GM21423 (cell line): ENCODE data around the gene SNX25.
A peak's percentile ranks its signal among the peaks of the same experiment; 100 is the strongest.
"Not testable (repeated sequence)": the region's sequence is repeated elsewhere in the genome, so short reads cannot be mapped to it uniquely, and the experiment has no call there.

Experiments used
- ATAC-seq: cut with Tn5 transposase; IDR thresholded peaks from one replicate; pipeline ENCODE4 v1.9.1; 2021; ENCODE audit warnings: mild to moderate bottlenecking, moderate library complexity; ENCODE audit not compliant: unreplicated experiment

The SNX25 gene

DNA sequence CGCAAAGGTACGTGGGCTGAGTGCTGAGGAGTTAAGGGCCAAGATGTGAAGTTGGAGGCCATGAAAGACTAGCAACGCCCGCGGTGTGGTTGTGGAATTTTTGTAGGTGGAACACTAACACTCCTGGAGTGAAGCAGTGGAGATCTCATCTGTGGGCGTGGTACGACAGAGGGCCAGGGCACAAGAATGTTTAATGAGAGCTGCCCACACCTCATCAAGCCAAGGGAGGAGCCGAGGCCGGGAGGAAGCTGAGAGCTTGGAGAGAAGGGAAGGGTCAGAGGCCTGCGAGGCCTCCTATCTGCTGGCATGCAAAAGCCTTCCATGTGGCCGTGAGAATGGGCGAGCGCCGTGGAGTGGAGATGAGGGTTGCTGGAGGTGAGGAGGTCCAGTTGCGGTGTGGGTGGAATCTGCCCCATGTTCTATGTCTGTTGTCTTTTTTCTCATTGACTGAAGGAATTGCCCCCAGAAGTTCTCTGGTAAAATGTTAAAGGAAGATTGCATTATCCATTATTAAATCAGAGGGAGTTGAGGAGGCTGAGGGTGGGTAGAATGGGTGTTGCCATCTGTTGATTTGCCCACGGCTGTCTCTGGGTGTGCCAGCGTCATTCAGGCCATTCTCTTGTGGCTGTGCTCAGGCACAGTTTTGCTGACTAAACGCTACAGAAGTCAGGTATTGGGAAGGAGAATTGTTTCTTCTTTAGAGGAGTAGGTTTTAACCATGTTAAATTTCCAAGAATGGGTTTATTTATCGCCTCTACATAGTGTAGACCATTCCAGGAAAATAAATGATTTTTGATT, 19.8 kb downstream of the SNX25 start:
- no peak for ATAC-seq

DNA sequence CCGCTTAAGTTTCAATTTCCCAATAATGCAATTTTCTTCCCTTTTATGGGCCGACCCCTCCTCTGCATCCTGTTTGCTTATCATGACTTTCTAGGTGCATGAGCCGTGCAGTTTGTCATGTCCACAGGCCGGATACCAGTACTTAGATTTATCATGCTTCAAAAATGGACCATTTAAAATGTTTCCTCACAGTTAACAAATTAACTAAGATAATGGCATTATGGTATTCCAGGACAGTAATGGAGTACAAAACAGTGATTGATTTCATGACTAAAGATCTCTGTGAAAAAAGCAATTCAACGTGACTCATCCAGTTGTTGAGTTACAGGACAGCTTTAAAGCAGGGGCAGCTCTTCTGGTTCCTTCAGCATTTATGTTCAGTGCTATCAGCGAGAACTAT, 23.0 kb downstream of the SNX25 start:
- no peak for ATAC-seq

DNA sequence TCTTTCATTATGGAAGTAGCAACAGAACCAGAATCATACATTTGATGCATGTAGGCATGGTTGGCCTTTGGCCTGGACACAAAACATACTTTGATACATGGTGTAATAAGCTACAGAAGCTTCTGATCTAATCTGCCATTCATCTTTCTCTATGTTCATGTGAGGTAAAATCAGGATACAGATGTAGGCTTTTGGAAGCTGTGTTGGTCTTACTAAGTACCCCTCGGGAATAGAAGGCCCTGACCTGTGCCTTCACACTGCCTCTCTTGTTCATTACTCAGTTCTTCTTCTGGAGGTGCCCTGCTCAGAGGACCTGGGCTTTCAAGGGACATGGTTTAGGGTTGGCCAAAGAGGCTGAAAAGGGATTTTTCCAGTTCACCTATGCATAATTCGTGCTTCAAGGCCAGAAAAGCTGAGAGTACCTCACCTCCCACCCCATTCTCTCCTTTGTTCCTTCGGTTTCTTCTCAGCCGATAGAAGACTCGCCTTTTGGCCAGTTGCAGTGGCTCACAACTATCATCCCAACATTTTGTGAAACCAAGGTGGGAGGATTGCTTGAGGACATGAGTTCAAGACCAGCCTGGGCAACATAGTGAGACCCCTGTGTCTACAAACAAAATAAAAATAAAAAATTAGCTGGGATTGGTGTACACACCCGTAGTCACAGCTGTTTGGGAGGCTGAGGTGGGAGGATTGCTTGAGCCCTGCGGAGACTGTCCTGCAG, 25.9 kb downstream of the SNX25 start:
- ATAC-seq = no peak

DNA sequence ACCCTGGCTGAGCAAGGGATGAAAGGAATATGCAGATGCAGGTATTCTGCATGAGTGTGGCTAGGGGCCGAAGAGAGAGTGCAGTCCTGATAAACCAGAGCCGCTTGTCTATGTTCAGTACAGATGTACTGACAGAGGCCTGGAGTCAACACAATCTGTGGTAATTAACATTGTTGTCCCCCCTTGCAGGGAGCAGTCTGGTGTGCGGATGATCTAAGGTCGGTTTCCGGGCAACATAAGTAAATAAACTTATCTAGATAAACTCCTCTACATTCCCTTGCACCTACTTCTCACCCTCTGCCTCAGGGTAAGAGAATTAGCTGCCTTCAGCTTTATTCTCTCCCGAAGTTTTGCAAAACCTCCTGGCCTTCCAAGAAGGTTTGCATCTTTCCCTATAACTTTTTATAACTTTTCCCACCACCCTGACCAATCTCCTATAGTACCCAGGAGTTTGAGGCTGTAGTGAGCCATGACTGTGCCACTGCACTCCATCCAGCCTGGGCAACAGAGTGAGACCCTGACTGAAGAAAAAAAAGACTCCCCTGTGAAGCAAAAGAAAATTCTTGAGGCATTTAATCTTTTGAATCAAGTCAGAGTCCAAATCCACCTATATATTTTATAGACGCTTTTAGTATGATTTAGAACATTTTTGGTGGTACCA, 26.6 kb downstream of the SNX25 start:
- no peak for ATAC-seq

DNA sequence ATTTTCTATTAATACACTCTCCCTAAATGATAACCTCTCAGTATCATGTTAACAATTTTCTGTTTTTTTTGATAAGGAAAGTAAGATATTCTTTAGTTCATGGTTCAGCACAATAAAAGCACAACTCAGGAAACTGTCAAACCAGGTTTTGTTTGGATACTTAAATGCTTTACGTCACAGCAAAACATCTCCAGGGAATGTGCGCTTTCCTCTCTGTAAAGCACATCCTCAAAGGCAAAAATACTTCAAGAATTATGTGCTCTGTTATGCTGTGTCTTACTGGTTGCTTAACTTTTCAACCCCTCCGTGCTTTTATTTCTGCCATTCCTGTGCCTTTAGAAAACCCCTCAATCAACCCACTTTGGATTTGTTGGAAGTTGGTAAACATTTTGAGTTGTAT, 27.8 kb downstream of the SNX25 start:
- ATAC-seq = no peak

DNA sequence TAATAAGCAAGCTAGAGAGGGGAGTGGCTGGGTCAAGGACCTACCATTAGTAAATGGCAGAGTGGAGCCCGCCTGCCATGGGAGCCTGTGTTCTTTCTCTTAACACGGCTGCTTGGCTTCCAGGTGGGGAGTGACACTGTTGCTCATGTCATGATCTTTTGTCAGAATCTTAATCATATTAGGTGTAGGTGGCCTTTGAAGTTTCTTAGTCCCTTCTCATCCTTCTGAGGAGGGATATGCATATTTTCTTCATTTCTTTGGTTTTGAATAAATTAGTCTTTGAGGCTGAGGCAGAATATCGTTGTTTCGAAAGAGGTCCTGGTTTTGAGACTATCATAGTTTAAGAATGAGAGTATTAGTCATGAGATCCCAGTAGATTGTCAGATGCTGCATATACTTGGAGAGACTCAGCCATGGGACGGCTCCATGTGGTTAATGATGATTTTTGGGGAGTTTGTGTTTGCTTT, 28.9 kb downstream of the SNX25 start:
- ATAC-seq = no peak

DNA sequence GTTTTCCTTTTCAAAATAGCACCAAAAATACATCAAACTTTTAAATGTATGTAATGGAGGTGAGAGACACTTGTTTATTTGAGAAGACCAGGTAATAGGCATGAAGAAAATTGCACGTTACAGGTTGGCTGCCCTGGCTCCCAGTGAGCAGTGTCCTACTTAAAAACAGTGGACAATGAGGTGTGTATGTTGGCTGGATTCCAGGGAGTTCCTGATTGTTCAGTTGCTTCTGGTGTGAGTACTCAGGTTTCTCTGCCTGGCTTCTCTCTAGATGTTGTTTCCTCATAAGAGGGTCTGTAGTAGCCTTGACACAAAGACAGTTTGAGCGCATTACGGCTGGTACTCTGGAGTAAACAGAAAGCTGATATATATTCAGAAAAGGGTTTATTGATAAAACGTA, 29.4 kb downstream of the SNX25 start:
- no peak for ATAC-seq

DNA sequence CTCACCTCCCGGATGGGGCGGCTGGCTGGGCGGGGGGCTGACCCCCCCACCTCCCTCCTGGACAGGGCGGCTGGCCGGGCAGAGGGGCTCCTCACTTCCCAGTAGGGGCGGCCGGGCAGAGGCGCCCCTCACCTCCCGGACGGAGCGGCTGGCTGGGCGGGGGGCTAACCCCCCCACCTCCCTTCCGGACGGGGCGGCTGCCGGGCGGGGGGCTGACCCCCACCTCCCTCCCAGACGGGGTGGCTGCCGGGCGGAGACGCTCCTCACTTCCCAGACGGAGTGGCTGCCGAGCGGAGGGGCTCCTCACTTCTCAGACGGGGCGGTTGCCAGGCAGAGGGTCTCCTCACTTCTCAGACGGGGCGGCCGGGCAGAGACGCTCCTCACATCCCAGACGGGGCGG, 31.1 kb downstream of the SNX25 start:
- ATAC-seq = not testable (repeated sequence)

DNA sequence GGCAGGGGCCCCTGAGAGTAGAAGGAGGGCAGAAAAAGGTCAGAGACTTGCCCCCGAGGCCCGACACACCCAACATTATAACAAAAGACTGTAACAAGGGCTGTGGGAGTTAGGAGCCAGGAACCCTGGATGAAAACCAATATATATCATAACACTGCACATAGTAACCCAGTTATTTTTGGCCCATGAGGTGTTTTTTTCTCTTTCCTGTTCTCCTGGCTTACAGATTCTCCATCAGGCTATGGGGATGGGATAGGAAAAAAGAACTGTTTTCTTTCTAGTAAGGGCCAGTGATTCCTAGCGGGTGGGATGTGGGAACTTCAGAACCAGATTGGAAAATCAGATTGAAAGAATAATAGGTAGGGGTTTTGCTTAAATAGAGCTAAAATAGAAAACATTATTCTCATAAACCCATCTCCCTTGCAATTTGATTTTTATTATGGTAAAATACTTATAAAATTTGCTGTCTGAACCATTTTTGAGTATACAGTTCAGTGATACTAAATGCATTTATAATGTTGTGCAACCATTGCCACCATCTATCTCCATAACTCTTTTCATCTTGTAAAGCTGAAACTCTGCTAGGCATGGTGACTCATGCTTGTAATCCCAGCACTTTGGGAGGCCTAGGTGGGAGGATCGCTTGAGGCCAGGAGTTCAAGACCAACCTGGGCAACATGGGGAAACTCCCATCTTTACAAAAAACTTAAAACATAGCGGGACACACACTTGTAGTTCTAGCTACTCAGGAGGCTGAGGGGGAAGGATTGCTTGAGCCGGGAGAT, 33.5 kb downstream of the SNX25 start:
- no peak for ATAC-seq

DNA sequence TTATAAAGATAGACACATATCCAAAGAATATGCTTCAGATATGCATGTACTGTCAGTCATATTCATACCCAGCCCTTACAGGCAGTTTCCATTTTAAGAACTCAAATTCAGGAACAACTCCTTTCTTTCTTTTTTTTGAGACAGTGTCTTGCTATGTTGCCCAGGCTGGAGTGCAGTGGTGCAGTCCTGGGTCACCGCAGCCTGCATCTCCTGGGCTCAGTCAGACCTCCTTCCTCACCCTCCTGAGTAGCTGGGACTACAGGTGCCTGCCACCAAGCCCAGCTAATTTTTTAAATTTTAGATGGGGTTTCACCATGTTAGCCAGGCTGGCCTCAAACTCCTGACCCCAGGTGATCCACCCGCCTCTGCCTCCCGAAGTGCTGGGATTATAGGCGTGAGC, 34.5 kb downstream of the SNX25 start:
- no peak for ATAC-seq

DNA sequence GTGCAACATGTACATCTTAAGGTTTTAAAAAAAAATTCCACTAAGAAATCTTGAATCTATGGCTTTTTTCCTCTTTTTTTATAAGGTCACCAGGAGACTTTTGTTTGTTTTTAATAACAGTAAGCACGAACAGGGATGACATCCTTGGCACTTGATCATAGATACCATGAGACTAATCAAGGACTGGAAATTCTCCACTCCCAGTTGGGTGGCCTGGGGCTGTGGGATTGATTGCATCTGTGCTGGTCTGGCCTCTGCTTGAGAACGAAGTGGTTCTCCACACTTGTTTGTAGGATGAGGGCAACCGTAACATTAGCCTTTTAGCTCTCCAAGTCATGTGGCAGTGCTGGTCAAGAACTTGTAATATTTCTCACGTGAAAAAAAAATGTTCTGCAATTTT, 35.4 kb downstream of the SNX25 start:
- ATAC-seq = no peak

DNA sequence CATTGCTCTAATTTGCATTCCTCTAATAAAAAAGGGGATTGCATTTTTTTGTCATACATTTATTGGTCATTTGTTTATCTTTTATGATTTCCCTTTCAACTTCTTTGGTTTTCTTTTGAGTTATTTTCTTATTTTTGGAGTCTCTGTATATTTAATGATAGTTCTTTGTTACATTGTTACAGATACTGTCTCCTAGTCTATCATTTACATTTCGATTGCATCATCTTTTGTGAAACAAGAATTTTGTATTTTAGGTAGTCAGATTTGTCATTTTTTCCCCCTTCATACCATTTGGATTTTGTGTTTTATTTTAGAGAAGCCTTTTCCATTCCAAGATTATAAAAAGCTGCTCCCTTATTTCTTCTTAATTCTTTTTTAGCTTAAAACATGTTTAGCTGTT, 37.1 kb downstream of the SNX25 start:
- no peak for ATAC-seq

DNA sequence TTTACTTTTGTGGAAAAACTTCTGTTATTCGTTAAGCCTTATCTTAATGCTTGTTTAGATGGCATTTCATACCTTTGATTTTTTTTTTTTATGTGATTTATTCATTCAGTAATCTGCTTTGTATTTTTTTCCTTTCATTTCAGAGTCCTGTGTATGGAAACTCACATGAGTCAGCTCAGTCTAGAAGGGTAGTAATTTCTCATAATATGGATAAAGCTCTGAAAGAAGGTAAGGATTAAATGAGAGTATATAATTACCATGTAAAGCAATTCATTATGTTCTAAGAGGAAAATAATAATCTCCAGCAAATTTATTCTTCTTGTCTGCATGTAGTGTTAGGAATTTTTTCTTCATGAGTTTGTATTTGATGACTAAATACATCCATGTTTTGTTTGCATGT, 37.8 kb downstream of the SNX25 start:
- ATAC-seq = no peak

DNA sequence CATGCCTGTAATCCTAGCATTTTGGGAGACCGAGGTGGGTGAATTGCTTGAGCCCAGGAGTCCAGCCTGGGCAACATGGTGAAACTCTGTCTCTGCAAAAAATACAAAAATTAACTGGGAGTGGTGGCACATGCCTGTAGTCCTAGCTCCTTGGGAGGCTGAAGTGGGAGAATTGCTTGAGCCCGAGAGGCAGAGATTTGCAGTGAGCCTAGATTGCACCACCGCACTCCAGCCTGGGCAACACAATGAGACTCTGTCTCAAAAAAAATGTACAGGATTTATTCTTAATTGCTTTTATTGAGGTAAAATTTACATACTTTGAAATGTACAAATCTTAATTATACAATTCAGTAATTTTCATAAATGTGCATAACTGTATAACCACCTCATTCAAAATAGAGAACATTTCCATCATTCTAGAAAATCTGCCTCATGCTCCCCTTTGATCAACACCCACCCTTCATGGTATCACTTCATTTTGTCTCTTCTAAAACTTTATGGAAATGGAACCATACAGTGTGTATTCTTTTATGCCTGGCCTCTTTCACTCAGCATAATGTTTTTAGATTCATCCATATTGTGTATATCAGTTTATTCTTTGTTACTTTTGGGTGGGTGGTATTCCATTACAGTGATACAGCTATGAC, 39.1 kb downstream of the SNX25 start:
- ATAC-seq = no peak

DNA sequence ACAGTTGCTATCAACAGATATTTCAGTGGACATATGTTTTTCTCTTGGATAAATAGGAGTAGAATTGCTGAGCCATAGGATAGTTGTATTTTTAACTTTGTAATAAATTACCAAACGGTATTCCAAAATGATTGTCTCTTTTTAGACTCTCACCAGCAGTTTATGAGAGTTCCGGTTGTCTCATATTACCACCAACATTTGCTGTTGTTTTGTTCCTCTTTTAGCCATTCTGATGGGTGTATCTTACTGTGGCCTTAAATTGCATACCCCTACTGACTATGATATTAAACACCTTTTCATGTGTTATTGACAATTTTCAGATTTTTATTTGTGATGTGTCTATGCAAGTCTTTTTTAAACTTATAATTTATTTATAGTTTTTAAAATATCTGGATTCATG, 39.7 kb downstream of the SNX25 start:
- no peak for ATAC-seq

DNA sequence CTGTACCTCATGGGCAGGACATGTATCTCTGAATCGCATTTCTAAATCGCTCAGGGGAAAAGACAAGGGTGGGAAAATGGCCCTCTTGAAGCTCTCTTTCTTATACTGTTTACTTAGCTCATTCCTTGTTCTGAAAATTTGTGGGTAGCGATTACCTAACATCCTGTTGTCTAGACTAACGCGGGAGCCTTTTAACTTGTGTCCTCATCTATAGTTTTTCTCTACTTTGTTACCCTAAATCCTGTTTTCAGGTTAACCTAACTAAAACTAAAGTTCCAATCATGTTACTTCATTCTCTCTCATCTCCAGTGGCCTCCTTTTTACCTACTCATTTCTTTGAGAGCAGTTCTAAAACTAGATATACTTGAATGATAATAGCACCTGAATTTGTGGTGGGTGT, 45.0 kb downstream of the SNX25 start:
- ATAC-seq = no peak

DNA sequence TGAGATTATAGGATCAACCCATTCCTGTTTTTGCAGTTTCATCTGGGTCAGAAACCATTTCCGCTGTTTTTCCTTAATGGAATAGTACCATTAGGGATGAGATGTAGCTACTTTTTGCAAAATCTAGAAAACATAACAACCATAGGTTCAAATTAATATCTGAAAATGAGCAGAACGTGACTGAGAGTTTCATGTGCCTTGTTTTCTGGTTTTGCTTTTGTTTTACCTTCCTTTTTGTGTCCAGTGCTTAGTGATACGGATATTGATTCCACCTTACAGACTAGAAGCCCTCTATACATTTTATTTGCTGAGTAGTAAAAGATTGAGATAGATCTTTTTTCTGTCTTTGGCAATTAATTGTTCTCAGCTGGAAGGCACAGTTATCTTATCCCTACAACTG, 46.5 kb downstream of the SNX25 start:
- no peak for ATAC-seq

DNA sequence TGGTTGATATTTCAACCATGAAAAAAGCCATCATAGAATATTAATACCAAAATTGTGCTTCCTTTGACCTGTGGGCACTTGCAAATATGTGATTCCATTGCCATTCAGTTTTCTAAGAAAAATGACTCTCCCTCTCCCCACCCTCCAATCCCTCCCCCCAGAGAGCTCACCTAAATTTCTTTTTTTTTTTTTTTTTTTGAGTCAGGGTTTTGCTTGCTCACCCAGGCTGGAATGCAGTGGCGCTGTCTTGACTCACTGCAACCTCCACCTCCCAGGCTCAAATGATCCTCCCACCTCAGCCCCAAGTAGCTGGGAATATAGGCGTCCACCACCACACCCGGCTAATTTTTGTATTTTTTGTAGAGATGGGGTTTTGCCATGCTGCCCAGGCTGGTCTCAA, 47.0 kb downstream of the SNX25 start:
- ATAC-seq = no peak

DNA sequence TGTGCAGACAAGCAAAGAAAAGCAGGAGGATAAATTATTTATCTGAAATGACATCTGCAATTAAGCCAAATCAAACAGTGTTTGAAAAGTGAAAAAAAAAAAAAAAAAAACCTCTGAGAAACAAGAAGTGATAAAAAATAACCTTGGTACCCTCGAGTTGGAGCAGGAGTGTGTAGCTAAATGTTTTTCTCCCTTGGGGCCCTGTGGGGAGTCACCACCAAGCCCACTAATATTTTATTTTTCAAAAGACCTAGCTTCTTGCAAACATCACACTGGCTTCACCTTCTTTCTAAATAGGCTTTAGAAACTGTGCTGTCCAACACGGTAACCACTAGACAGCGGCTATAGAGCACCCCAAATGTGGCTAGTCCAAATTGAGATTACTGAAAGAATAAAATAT, 47.7 kb downstream of the SNX25 start:
- ATAC-seq = no peak

DNA sequence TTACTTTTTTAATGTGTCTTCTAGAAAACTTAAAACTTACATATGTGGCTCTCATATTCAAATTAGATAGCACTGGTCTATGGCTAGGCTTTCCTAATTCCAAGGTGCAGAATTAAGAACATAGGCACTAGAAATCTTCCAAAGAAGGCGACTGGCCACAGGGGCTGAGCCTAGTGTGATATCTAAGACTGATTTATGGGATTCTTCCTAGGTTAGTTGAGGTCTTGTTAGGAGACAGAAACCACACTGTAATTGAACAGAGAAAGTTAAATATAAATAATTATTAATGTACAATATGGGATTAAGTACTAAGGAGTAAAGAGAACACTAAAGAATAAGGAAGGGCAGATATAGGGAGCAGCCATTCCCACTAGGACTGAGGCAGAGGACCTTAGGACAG, 48.3 kb downstream of the SNX25 start:
- ATAC-seq = no peak

DNA sequence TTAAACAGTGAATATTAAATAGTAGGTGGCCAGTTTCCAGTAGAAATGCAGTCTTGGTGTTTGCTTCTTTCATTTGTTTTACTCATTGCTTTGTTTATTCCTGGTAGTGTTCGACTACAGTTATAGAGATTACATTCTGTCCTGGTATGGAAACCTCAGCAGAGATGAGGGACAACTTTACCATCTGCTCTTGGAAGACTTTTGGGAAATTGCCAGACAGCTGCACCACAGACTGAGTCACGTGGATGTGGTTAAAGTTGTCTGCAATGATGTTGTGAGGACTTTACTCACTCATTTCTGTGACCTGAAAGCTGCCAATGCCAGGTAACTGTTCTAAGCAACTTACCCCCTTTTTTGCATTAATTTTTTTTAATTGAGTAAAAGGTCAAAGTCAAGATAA, 49.3 kb downstream of the SNX25 start:
- peak; percentile 42 for ATAC-seq
